ENCODE measurements around the gene ULK2. TPM values are rescaled to one million over a fixed set of nuclear protein-coding genes. Genes with fewer than 3 reads are reported as not detected.

The ULK2 gene
- total RNA-seq, 2 donors from 2014 or later = 7.5 to 8.6 TPM

DNA sequence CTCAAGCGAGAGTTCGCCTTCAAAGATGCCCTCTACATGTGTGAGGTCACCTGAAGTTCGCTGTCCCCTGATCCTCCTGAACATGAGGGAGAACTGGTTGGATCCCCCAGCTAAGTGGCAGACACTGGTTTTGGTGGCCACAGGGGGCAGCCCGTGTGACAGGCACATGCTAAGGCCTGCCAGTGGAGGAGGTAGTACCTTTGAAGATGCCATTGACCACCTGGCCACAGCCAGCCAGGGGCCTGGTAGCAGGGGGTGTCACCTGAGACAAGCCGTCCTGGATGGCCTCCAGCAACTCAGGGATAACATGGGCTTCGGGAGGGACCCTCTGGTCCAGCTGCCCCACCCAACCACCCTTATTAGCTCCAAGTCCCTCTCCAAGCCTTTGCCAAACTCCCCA is 112.3 kb downstream of the ULK2 start:
- no peak overlapping the region for H3K4me3 Mint-ChIP-seq

DNA sequence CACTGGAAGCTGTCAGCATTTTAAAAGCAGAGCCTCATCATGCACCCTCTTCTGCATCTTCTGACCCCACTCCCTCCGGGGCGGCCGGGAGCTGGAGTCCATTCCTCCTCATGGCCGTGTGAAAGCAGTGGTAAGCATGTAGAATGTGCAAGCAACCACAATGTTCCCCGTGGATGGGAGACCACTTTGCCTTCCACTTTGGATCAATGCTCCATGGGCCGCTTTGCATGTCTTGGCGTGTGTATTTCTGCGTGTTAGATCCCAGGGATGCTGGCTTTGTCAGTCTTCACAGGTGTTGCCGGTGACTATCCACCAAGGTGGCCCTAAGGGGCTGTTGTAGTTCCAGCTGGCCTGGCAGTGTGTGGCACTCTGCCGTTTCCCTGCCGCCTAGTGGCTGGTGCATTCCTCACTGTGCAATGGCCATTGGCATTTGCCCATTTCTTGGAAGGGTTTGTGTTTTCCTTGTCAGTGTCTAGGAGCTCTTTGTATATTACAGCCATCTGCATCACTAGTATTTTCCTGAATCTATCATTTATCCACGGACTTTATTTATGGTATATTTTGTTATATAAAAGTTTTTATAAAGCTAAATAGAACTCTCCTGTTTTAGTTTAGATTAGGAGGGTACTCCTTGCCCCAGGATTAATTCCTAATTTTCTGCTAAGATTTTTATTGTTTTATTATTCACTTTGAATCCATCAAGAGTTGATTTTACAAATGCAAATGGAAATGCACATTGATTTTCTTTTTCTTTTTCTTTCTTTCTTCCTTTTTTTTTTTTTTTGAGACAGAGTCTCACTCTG is 113.9 kb downstream of the ULK2 start:
- H3K9me3 Mint-ChIP-seq = no peaks in the 10 kb centered on the region
- no peak overlapping the region for H3K27ac Mint-ChIP-seq
- ATAC-seq (no peak), DNase-seq (ENCODE audit: low spot score) (no peak)
- H3K27me3 Mint-ChIP-seq = peaks cover 22 to 27% of the 10 kb centered on the region in 2 donors
- no peaks in the 10 kb centered on the region for H3K36me3 Mint-ChIP-seq
- no peak overlapping the region for H3K4me3 Mint-ChIP-seq
- no peaks in the 10 kb centered on the region for H3K4me1 Mint-ChIP-seq (ENCODE audit: low read depth in 2 of 2)

More for the DNA sequence above, 112.3 kb downstream of the ULK2 start:
- Mint-ChIP-seq H3K27me3 (peaks cover 18 to 26% of the 10 kb centered on the region in 2 donors), H3K9me3 (no peaks in the 10 kb centered on the region), H3K36me3 (no peaks in the 10 kb centered on the region), H3K4me1 (ENCODE audit: low read depth in 2 of 2) (peaks cover 0 to 2% of the 10 kb centered on the region in 2 donors), H3K27ac (no peak overlapping the region)
- DNase-seq (ENCODE audit: low spot score) = no peak
- ATAC-seq = no peak

GRCh38 chr17:19753051-19753509 is 114.7 kb downstream of the ULK2 start:
- Mint-ChIP-seq H3K4me1 (ENCODE audit: low read depth in 2 of 2) (no peaks in the 10 kb centered on the region), H3K36me3 (no peaks in the 10 kb centered on the region), H3K27me3 (peaks cover 23 to 28% of the 10 kb centered on the region in 2 donors), H3K9me3 (no peaks in the 10 kb centered on the region), H3K27ac (no peak overlapping the region), H3K4me3 (no peak overlapping the region)
- DNase-seq (ENCODE audit: low spot score) (no peak), ATAC-seq (no peak)

DNA sequence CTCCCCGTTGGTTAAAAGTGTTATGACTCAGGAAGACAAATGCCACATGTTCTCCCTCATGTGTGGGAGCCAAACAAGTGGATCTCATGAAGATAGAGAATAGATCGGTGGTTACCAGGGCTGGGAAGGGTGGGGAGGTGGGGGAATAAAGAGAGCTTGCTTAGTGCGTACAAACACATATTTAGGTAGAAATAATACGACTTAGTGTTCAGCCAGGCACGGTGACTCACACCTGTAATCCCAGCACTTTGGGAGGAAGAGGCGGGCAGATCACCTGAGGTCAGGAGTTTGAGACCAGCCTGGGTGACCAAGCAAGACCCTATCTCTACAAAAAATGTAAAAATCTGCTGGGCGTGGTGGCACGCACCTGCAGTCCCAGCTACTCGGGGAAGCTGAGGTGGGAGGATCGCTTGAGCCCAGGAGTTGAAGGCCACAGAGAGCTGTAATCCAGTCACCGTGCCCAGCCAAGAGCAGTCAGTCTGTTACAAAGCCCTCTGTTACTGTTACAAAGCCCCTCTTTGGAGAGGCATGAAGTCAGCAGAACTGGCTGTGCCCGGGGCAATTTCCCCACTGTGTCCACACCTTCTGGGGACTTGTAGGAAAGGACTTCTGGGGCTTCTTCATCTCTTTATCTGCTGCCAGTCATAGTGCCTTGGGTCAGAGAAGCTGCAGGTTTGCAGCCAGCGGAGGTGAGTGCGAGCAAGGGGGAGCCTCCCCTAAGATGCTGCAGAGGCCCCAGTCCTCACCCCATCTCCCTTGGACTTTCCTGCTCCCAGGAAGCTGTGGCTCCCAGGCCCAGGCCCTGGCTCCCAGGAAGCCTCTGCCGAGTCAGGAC is 115.3 kb downstream of the ULK2 start:
- peaks cover 23 to 30% of the 10 kb centered on the region in 2 donors for H3K27me3 Mint-ChIP-seq
- H3K9me3 Mint-ChIP-seq = no peaks in the 10 kb centered on the region
- DNase-seq (ENCODE audit: low spot score) (no peak), ATAC-seq (no peak)
- H3K4me3 Mint-ChIP-seq = no peak overlapping the region
- no peak overlapping the region for H3K27ac Mint-ChIP-seq
- H3K36me3 Mint-ChIP-seq = no peaks in the 10 kb centered on the region
- H3K4me1 Mint-ChIP-seq (ENCODE audit: low read depth in 2 of 2) = no peaks in the 10 kb centered on the region

DNA sequence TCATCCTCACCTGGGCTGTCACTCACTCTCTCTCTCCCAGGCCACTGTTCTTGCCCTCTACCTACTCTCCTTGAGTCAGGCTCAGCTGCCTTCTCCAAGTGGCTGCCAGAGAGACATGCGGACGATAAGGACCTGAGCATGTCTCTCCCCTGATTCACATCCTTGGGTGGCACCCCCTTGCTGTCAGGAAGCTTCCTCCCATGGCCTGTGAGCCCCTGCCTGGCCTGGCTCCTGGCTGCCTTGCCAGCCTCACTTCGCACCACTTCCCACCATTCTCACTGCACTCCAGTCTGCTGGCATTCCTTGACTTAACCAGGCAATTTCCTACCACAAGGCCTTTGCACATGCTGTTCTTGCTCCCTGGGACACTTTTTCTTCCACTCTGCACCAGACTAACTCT is 116.9 kb downstream of the ULK2 start:
- peaks cover 23 to 27% of the 10 kb centered on the region in 2 donors for H3K27me3 Mint-ChIP-seq
- H3K4me1 Mint-ChIP-seq (ENCODE audit: low read depth in 2 of 2) = no peaks in the 10 kb centered on the region
- no peak overlapping the region for H3K27ac Mint-ChIP-seq
- H3K4me3 Mint-ChIP-seq = no peak overlapping the region
- no peaks in the 10 kb centered on the region for H3K9me3 Mint-ChIP-seq
- peak; percentile 20 for DNase-seq (ENCODE audit: low spot score)
- ATAC-seq = no peak
- no peaks in the 10 kb centered on the region for H3K36me3 Mint-ChIP-seq

- Mint-ChIP-seq H3K27me3 (peaks cover 23% of the 10 kb centered on the region in 2 donors), H3K27ac (no peak overlapping the region), H3K4me1 (ENCODE audit: low read depth in 2 of 2) (peaks cover 0 to 2% of the 10 kb centered on the region in 2 donors), H3K9me3 (no peaks in the 10 kb centered on the region), H3K4me3 (no peak overlapping the region), H3K36me3 (no peaks in the 10 kb centered on the region)
- no peak for ATAC-seq
- DNase-seq (ENCODE audit: low spot score) = peak; percentile 40
These were observed 117.6 kb downstream of the ULK2 start for GRCh38 chr17:19750020-19750572.

DNA sequence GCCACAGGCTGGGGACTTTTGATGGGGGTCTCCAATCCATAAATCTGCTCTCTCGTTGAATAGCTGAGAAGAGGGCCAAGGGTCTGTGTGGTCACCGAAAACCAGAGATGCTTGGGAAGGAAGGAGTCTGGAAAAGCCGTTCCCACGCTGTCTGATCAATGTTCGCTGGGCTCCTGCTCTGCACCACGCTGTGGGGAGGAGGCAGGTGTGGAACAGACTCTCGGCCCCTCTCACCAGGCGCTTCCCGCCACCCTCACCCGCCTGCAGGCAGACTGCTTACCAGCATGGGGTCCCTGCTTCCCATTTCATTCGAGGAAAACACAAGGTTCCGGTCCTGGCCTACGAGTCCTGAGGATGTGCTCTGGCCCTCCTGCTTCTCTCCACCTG is 118.9 kb downstream of the ULK2 start:
- Mint-ChIP-seq H3K4me1 (ENCODE audit: low read depth in 2 of 2) (peaks cover 0 to 5% of the 10 kb centered on the region in 2 donors), H3K36me3 (no peaks in the 10 kb centered on the region), H3K27me3 (peaks cover 21 to 23% of the 10 kb centered on the region in 2 donors), H3K27ac (no peak overlapping the region), H3K9me3 (no peaks in the 10 kb centered on the region), H3K4me3 (no peak overlapping the region)
- no peak for DNase-seq (ENCODE audit: low spot score)
- ATAC-seq = no peak

GRCh38 chr17:19747829-19748806 is 119.6 kb downstream of the ULK2 start, which contains the start of gene ALDH3A1:
ALDH3A1 (minus strand) TSS chr17:19748298; CDS start chr17:19745129, 3,169 bp downstream.
- Mint-ChIP-seq H3K4me3 (no peak within 1 kb of the TSS), H3K9me3 (no peaks in the 10 kb centered on the region), H3K36me3 (no peaks in the 10 kb centered on the region), H3K27ac (no peak within 1 kb of the TSS), H3K4me1 (ENCODE audit: low read depth in 2 of 2) (peaks cover 0 to 5% of the 10 kb centered on the region in 2 donors), H3K27me3 (peaks cover 16 to 18% of the 10 kb centered on the region in 2 donors)
- DNase-seq (ENCODE audit: low spot score) (no peak), ATAC-seq (no peak)

GRCh38 chr17:19747159-19747719 is 120.5 kb downstream of the ULK2 start:
- Mint-ChIP-seq H3K27ac (no peak overlapping the region), H3K4me1 (ENCODE audit: low read depth in 2 of 2) (peaks cover 0 to 5% of the 10 kb centered on the region in 2 donors), H3K27me3 (peaks cover 16 to 18% of the 10 kb centered on the region in 2 donors), H3K36me3 (no peaks in the 10 kb centered on the region), H3K9me3 (no peaks in the 10 kb centered on the region), H3K4me3 (no peak overlapping the region)
- DNase-seq (ENCODE audit: low spot score) (no peak), ATAC-seq (no peak)

GRCh38 chr17:19746517-19746916 is 121.2 kb downstream of the ULK2 start:
- no peak overlapping the region for H3K27ac Mint-ChIP-seq
- DNase-seq (ENCODE audit: low spot score) (no peak), ATAC-seq (no peak)
- H3K9me3 Mint-ChIP-seq = no peaks in the 10 kb centered on the region
- peaks cover 0 to 5% of the 10 kb centered on the region in 2 donors for H3K4me1 Mint-ChIP-seq (ENCODE audit: low read depth in 2 of 2)
- H3K27me3 Mint-ChIP-seq = peaks cover 16% of the 10 kb centered on the region in 2 donors
- H3K4me3 Mint-ChIP-seq = no peak overlapping the region
- no peaks in the 10 kb centered on the region for H3K36me3 Mint-ChIP-seq

DNA sequence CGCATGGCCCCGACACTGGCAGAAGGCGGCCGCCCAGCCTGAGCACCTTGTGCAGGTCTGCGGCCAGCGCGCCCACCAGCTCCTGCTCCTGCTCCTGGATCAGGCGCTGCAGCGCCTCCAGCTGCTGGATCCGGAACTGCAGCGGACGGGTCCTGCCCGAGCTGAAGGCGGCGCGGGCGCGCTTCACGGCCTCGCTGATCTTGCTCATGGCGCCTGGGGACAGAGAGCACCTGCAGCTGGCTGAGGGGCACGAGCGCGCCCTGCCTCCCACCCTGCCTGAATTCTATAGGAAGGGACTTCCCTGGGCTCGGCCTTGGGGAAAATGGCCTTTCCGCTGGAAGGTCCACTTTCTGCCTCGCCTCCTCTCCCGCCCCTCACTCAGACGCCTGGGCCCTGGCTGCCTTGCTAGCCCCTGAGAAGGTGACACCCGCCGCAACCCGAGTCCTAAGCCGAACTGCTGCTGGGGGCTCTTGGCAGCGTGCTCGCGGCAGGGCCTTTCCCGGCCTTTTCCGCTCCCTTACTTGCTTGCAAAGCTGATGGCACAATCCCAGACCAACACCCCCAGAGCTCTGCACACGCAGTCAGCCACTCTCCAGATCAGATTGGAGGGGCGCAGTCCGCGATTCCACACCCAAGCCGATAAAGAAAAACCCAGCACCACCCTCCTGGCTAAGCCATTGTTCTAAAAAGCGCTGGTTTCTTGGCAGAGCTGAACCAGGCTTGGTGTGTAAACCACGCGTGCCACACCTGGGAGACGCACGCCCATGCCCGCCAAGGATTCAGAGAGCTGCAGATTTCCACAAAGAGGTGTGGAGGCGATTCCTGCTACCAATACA is 122.6 kb downstream of the ULK2 start:
- no peaks in the 10 kb centered on the region for H3K9me3 Mint-ChIP-seq
- no peaks in the 10 kb centered on the region for H3K36me3 Mint-ChIP-seq
- H3K4me3 Mint-ChIP-seq = peak overlapping the region; percentile 77
- ATAC-seq (peak; percentile 69 to 84), DNase-seq (ENCODE audit: low spot score) (peak; percentile 85)
- H3K27ac Mint-ChIP-seq = no peak overlapping the region
- H3K4me1 Mint-ChIP-seq (ENCODE audit: low read depth in 2 of 2) = peaks cover 0 to 5% of the 10 kb centered on the region in 2 donors
- H3K27me3 Mint-ChIP-seq = peaks cover 8 to 9% of the 10 kb centered on the region in 2 donors

DNA sequence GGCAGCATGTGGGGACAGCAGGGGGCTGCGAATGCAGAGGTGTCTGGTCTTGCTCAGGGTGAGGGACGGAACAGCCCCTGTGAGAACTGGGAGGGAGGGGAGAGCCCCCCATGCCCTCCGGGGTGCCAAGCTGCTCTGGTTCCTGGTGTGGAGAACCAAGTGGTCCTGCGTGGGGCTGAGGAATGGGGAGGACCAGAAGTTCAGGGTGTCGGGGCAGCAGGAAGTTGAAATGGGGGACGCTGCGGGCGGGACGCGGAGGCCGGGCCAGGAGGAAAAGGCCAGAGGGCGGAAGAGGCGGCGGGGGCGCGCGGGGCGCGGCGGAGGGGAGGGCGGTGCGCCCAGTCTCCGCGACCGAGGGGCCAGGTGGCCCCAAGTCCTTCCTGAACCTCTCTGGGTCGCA is 123.2 kb downstream of the ULK2 start:
- peak; percentile 26 to 60 for ATAC-seq
- no peaks in the 10 kb centered on the region for H3K36me3 Mint-ChIP-seq
- peak overlapping the region; percentile 77 for H3K4me3 Mint-ChIP-seq
- H3K4me1 Mint-ChIP-seq (ENCODE audit: low read depth in 2 of 2) = peaks cover 0 to 5% of the 10 kb centered on the region in 2 donors
- DNase-seq (ENCODE audit: low spot score) = no peak
- H3K27ac Mint-ChIP-seq = no peak overlapping the region
- no peaks in the 10 kb centered on the region for H3K9me3 Mint-ChIP-seq
- peaks cover 7% of the 10 kb centered on the region in 2 donors for H3K27me3 Mint-ChIP-seq

Data from natural killer cell treated with Interleukin-12 subunit alpha and Interleukin-12 subunit beta and Interleukin-15 and Interleukin-18, amount 100 ng/mL, for 72 hours (primary cell).